Measurements from ENCODE around the gene PRPF18.

The PRPF18 gene

DNA sequence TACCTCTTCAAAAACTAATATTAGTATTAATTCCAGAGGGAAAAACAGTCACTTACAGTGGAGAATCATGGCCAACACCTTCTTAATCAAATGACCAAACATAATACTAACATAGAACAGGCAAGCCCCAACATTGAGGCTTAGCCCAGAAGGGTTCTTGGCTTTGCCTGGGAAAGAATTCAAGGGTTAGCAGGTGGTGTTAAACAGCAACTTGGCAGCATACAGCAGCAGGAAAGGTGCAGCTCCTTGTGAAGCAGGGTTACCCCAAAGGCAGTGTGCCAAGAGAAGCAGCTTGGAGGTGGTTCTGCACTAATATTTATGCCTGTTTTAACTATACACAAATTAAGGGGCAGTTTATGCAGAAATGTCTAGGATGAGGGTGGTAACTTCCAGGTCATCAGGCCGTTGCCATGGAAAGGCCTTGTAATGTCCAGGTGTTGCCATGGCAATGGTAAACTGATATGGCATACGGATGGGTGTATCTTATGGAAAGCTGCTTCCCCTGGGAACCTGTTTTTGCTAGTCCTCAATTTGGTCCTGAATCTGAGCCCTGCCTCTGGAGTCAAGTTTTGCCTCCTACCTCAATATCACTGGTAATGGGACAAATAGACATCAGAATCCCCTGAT lies 30.8 kb upstream of the PRPF18 start:
- no peak overlapping the region for H3K4me3 ChIP-seq (ENCODE audit: low read length)
- no peak overlapping the region for H2AFZ ChIP-seq (ENCODE audit: low read length)
- no peaks in the 10 kb centered on the region for H4K20me1 ChIP-seq (ENCODE audit: insufficient read depth, low read length)
- H3K9ac ChIP-seq (ENCODE audit: low read length): no peak overlapping the region
- no peak overlapping the region for H3K4me2 ChIP-seq (ENCODE audit: low read depth, low read length)
- TF ChIP-seq EZH2 (optimal IDR thresholded peaks at IDR 0.05; ENCODE audit: low read depth, low read length) (no peak), EZH2phosphoT487 (IDR thresholded peaks at IDR 0.05; ENCODE audit: low read length) (no peak)
- TF ChIP-seq, protein P1, sequence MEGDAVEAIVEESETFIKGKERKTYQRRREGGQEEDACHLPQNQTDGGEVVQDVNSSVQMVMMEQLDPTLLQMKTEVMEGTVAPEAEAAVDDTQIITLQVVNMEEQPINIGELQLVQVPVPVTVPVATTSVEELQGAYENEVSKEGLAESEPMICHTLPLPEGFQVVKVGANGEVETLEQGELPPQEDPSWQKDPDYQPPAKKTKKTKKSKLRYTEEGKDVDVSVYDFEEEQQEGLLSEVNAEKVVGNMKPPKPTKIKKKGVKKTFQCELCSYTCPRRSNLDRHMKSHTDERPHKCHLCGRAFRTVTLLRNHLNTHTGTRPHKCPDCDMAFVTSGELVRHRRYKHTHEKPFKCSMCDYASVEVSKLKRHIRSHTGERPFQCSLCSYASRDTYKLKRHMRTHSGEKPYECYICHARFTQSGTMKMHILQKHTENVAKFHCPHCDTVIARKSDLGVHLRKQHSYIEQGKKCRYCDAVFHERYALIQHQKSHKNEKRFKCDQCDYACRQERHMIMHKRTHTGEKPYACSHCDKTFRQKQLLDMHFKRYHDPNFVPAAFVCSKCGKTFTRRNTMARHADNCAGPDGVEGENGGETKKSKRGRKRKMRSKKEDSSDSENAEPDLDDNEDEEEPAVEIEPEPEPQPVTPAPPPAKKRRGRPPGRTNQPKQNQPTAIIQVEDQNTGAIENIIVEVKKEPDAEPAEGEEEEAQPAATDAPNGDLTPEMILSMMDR (IDR thresholded peaks at IDR 0.05; ENCODE audit: low read length): no peak
- H3F3A ChIP-seq (ENCODE audit: insufficient read depth, low read length): no peaks in the 10 kb centered on the region
- no peaks in the 10 kb centered on the region for H3K4me1 ChIP-seq (ENCODE audit: low read length)
- H3K9me2 ChIP-seq (replicated peaks; ENCODE audit: insufficient read depth, low read length): no peaks in the 10 kb centered on the region
- no peak for DNase-seq
- H3K9me3 ChIP-seq (replicated peaks; ENCODE audit: insufficient read depth, low read length): no peaks in the 10 kb centered on the region
- H3K79me2 ChIP-seq (ENCODE audit: low read length): no peaks in the 10 kb centered on the region
- no peak overlapping the region for H3K27ac ChIP-seq (ENCODE audit: low read length)
- H3K27me3 ChIP-seq (replicated peaks; ENCODE audit: insufficient read depth, low read length): no peaks in the 10 kb centered on the region
- no peaks in the 10 kb centered on the region for H3K36me3 ChIP-seq (replicated peaks; ENCODE audit: insufficient read depth, low read length)

DNA sequence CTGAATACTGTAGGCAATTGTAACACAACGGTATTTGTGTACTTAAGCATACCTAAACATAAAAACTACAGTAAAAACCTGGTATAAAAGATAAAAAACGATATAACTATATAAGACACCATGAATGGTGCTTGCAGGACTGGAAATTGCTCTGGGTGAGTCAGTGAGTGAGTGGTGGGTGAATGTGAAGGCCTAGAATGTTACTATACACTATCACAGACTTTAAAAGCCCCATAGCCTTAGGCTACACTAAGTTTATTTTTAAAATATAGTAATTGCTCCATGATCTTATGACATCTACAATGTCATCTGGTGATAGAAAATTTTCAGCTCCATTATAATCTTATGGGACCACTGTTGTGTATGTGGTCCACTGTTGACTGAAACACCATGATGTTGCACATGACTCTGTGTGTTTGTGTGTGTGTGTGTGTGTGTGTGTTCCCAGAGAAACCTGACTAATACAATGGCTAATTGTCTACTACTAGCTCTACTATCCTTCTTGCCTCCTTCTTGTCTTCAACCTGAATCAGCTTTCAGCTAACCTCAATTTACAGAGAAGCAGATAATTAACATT lies 27.6 kb upstream of the PRPF18 start:
- Histone ChIP-seq H3K4me1 (ENCODE audit: low read length) (no peaks in the 10 kb centered on the region), H3K4me3 (ENCODE audit: low read length) (no peak overlapping the region)

DNA sequence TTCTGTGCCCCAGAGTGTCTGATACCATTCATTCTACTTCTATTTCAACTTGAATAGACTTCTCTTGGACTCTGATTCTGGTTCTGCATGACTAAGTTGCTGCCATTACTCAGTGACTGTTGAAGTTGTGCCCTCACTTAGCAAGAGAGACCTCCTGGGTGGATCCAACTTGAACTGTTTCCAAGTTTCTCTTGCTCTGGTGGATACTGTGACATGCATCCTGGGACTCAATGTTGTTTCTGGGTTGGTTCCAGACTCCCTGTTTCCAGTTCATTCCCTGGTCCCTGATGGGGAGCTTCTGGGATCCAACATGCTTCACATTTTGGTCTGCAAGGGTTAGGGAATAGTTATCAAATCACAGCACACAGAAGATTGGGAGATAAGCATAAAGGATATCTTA lies 26.2 kb upstream of the PRPF18 start:
- no peak overlapping the region for H3K9ac ChIP-seq (ENCODE audit: low read length)
- no peaks in the 10 kb centered on the region for H4K20me1 ChIP-seq (ENCODE audit: insufficient read depth, low read length)
- H2AFZ ChIP-seq (ENCODE audit: low read length): no peak overlapping the region
- H3K4me3 ChIP-seq (ENCODE audit: low read length): no peak overlapping the region
- no peaks in the 10 kb centered on the region for H3K9me3 ChIP-seq (replicated peaks; ENCODE audit: insufficient read depth, low read length)
- H3F3A ChIP-seq (ENCODE audit: insufficient read depth, low read length): no peaks in the 10 kb centered on the region
- DNase-seq: no peak
- H3K4me1 ChIP-seq (ENCODE audit: low read length): no peaks in the 10 kb centered on the region
- TF ChIP-seq EZH2 (optimal IDR thresholded peaks at IDR 0.05; ENCODE audit: low read depth, low read length) (no peak), EZH2phosphoT487 (IDR thresholded peaks at IDR 0.05; ENCODE audit: low read length) (no peak)
- TF ChIP-seq, protein P1 (IDR thresholded peaks at IDR 0.05; ENCODE audit: low read length): no peak
- no peaks in the 10 kb centered on the region for H3K79me2 ChIP-seq (ENCODE audit: low read length)
- no peak overlapping the region for H3K27ac ChIP-seq (ENCODE audit: low read length)
- no peak overlapping the region for H3K4me2 ChIP-seq (ENCODE audit: low read depth, low read length)
- H3K36me3 ChIP-seq (replicated peaks; ENCODE audit: insufficient read depth, low read length): no peaks in the 10 kb centered on the region
- no peaks in the 10 kb centered on the region for H3K27me3 ChIP-seq (replicated peaks; ENCODE audit: insufficient read depth, low read length)
- H3K9me2 ChIP-seq (replicated peaks; ENCODE audit: insufficient read depth, low read length): no peaks in the 10 kb centered on the region

More for the DNA sequence above, 27.6 kb upstream of the PRPF18 start:
- H3K9me2 ChIP-seq (replicated peaks; ENCODE audit: insufficient read depth, low read length): no peaks in the 10 kb centered on the region
- H3K9ac ChIP-seq (ENCODE audit: low read length): no peak overlapping the region
- DNase-seq: no peak
- no peaks in the 10 kb centered on the region for H3K27me3 ChIP-seq (replicated peaks; ENCODE audit: insufficient read depth, low read length)
- H3K9me3 ChIP-seq (replicated peaks; ENCODE audit: insufficient read depth, low read length): no peaks in the 10 kb centered on the region
- H3K36me3 ChIP-seq (replicated peaks; ENCODE audit: insufficient read depth, low read length): no peaks in the 10 kb centered on the region
- no peak overlapping the region for H3K4me2 ChIP-seq (ENCODE audit: low read depth, low read length)
- TF ChIP-seq EZH2 (optimal IDR thresholded peaks at IDR 0.05; ENCODE audit: low read depth, low read length) (no peak), EZH2phosphoT487 (IDR thresholded peaks at IDR 0.05; ENCODE audit: low read length) (no peak)
- TF ChIP-seq, protein P1 (IDR thresholded peaks at IDR 0.05; ENCODE audit: low read length): no peak
- no peaks in the 10 kb centered on the region for H4K20me1 ChIP-seq (ENCODE audit: insufficient read depth, low read length)
- no peaks in the 10 kb centered on the region for H3K79me2 ChIP-seq (ENCODE audit: low read length)
- H2AFZ ChIP-seq (ENCODE audit: low read length): no peak overlapping the region
- no peak overlapping the region for H3K27ac ChIP-seq (ENCODE audit: low read length)
- no peaks in the 10 kb centered on the region for H3F3A ChIP-seq (ENCODE audit: insufficient read depth, low read length)
